HepG2 (cell line): Measurements from ENCODE around the gene TM2D3. TPM values are rescaled to one million over a fixed set of nuclear protein-coding genes. Genes with fewer than 3 reads are reported as not detected.
A peak's percentile ranks its signal among the peaks of the same experiment; 100 is the strongest.

Experiments
- HDAC1 ChIP-seq: sonication (generic); formaldehyde crosslinking; IDR thresholded peaks from 2 replicates; pipeline ENCODE4 v1.5.1; 2020; ENCODE audit warnings: mild to moderate bottlenecking, missing genetic modification reagents
- MAFK ChIP-seq, 2 experiments: IDR thresholded peaks in 1 of 2; conservative IDR thresholded peaks in 1 of 2; 2 replicates each; pipeline ENCODE4 v1.6.1; 2011; ENCODE audit warnings: improper control_type of control experiment in 2 of 2, low read length in 2 of 2
- MTA1 ChIP-seq: sonication (generic); formaldehyde crosslinking; IDR thresholded peaks from 2 replicates; pipeline ENCODE4 v1.4.0; 2020; ENCODE audit warnings: missing genetic modification reagents, mild to moderate bottlenecking, borderline replicate concordance
- PHF5A ChIP-seq: IDR thresholded peaks from one replicate; pipeline ENCODE4 v1.6.1; 2018; ENCODE audit warnings: low read depth, missing genetic modification reagents; ENCODE audit not compliant: unreplicated experiment
- POLR2G ChIP-seq: fragments of 200-400 bp; formaldehyde crosslinking; IDR thresholded peaks from 2 replicates; pipeline ENCODE4 v1.6.1; 2018; ENCODE audit warnings: mild to moderate bottlenecking, low read depth, low read length, moderate library complexity
- SUZ12 ChIP-seq: fragments of 150-350 bp; IDR thresholded peaks from 2 replicates; pipeline ENCODE4 v1.6.1; 2014; ENCODE audit warnings: low read depth, low read length
- ZFX ChIP-seq: sonication (generic); formaldehyde crosslinking; IDR thresholded peaks from 2 replicates; pipeline ENCODE4 v1.4.0; 2020; ENCODE audit warnings: mild to moderate bottlenecking, low read depth, missing genetic modification reagents, moderate library complexity
- ZNF12 ChIP-seq: sonication (generic); formaldehyde crosslinking; IDR thresholded peaks from 2 replicates; pipeline ENCODE4 v1.5.0; 2020; ENCODE audit warnings: missing genetic modification reagents
- ZNF136 ChIP-seq: sonication (generic); formaldehyde crosslinking; IDR thresholded peaks from 2 replicates; pipeline ENCODE4 v1.8.1; 2022; ENCODE audit warnings: low read depth, mild to moderate bottlenecking, moderate library complexity, missing genetic modification reagents
- ZNF138 ChIP-seq: sonication (generic); formaldehyde crosslinking; IDR thresholded peaks from 2 replicates; pipeline ENCODE4 v1.5.0; 2020; ENCODE audit warnings: mild to moderate bottlenecking, low read depth, missing genetic modification reagents
- ZNF230 ChIP-seq: sonication (generic); formaldehyde crosslinking; IDR thresholded peaks from 2 replicates; pipeline ENCODE4 v1.4.0; 2020; ENCODE audit warnings: mild to moderate bottlenecking, missing genetic modification reagents
- ZNF674 ChIP-seq: sonication (generic); formaldehyde crosslinking; IDR thresholded peaks from 2 replicates; pipeline ENCODE4 v1.5.0; 2020; ENCODE audit warnings: low read depth, mild to moderate bottlenecking, missing genetic modification reagents
- ZNF777 ChIP-seq: sonication (generic); formaldehyde crosslinking; IDR thresholded peaks from 2 replicates; pipeline ENCODE4 v1.4.0; 2020; ENCODE audit warnings: missing genetic modification reagents
- ZSCAN21 ChIP-seq: sonication (generic); formaldehyde crosslinking; IDR thresholded peaks from 2 replicates; pipeline ENCODE4 v1.8.0; 2022; ENCODE audit warnings: mild to moderate bottlenecking, missing genetic modification reagents, moderate library complexity, borderline replicate concordance
- polyA plus RNA-seq, 8 experiments: library from polyadenylated mRNA; depleted of rRNA in 3 of 8; stranded (reverse) in 7 of 8; unstranded in 1 of 8; fragments of >200 nt; fragmentation: Illumina TruSeq in 4 of 8; extraction: Trizol in 4 of 8; gene quantifications; 2 replicates each; pipeline versions ENCODE4 v1.2.1 to v1.2.3, GENCODE V29; 2011 to 2016; ENCODE audit warnings: low read depth in 4 of 8, missing spikeins in 1 of 8, mixed read lengths in 1 of 8; ENCODE audit not compliant: insufficient read depth in 1 of 8
- total RNA-seq, 5 experiments: library from RNA; depleted of rRNA; stranded (reverse); fragments of >200 nt; fragmentation: Illumina TruSeq; extraction: Trizol; gene quantifications; 2 replicates each; pipeline ENCODE4 v1.2.3, GENCODE V29; 2016; ENCODE audit warnings: low read depth in 1 of 5
- TF ChIP-seq, protein P1 (sequence below): IDR thresholded peaks from 2 replicates; pipeline ENCODE4 v1.6.1; 2012; ENCODE audit warnings: low read length, improper control_type of control experiment
- TF ChIP-seq, protein P2 (sequence below): IDR thresholded peaks from 2 replicates; pipeline ENCODE4 v1.6.1; 2012; ENCODE audit warnings: inconsistent platforms
- TF ChIP-seq, protein P3 (sequence below): sonication (generic); formaldehyde crosslinking; IDR thresholded peaks from 2 replicates; pipeline ENCODE4 v1.9.0; 2022; ENCODE audit warnings: low read depth, missing genetic modification reagents
- TF ChIP-seq, protein P4 (sequence below): sonication (generic); formaldehyde crosslinking; IDR thresholded peaks from 2 replicates; pipeline ENCODE4 v1.5.1; 2020; ENCODE audit warnings: mild to moderate bottlenecking, missing genetic modification reagents, borderline replicate concordance

TM2D3 gene
- total and polyA plus RNA-seq, 2 of the 13 experiments (the other 11 are each of a cell fraction or from before 2014, with no cell fraction given), result 31.1 to 72.7 TPM

DNA sequence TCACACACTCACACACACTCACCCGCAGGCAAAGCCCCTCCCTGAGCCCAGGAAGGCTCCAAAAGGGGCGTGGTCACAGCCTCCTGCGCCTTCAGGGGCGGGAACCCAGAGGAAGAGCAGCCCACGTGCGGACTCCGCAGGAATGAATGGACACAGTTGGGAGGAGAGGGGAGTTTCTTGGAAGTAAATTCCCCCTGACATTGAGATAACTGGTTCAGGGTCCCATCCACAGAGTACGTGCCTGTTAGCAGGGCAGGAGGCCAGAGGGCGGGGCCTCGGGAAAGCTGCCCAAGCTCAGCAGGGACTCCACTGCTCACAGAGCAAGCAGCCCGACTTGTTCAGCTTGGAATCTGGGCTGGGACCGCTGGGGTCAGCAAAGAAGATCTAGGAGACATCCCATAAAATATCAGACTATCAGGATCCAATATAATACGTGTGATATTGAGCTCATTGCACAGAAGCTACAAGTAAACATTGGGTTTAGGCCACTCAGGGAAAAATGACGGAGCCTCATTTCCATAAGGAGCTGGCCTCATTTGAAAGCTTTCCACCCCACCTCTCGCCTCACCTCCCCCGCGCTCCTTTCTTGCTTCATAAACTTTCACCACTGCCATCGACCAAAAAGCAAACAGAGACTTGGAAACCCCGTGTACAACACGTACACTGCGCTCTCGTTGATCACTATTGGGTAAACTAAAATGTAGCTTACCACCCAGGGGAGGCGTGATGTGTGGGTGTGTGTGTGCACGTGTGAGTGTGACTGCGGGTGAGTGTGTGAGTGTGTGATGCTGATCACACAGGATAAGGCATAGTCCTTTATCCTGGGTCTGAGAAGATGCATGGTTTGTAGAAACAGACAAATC is 36.0 kb downstream of the TM2D3 start (continued):
- TF ChIP-seq ZNF136 (CRISPR knock-in tag) (no peak), MAFK (conservative IDR thresholded peaks at IDR 0.05 in 1 of 2, IDR thresholded peaks at IDR 0.05 in 1 of 2; ENCODE audit: low read length in 2 of 2) (no peak), POLR2G (peak; percentile 55), SUZ12 (no peak), ZNF12 (CRISPR knock-in tag) (no peak), ZSCAN21 (CRISPR knock-in tag) (peak; percentile 34), ZNF230 (CRISPR knock-in tag) (no peak; the same call in 1 of the 2 replicates), ZFX (CRISPR knock-in tag) (no peak; the same call in 1 of the 2 replicates), ZNF138 (CRISPR knock-in tag) (no peak), MTA1 (CRISPR knock-in tag) (peak; percentile 10; the same call in 1 of the 2 replicates), HDAC1 (CRISPR knock-in tag) (peak; percentile 74), PHF5A (no peak), ZNF674 (CRISPR knock-in tag) (no peak), ZNF777 (CRISPR knock-in tag) (no peak)
- TF ChIP-seq, protein P1, sequence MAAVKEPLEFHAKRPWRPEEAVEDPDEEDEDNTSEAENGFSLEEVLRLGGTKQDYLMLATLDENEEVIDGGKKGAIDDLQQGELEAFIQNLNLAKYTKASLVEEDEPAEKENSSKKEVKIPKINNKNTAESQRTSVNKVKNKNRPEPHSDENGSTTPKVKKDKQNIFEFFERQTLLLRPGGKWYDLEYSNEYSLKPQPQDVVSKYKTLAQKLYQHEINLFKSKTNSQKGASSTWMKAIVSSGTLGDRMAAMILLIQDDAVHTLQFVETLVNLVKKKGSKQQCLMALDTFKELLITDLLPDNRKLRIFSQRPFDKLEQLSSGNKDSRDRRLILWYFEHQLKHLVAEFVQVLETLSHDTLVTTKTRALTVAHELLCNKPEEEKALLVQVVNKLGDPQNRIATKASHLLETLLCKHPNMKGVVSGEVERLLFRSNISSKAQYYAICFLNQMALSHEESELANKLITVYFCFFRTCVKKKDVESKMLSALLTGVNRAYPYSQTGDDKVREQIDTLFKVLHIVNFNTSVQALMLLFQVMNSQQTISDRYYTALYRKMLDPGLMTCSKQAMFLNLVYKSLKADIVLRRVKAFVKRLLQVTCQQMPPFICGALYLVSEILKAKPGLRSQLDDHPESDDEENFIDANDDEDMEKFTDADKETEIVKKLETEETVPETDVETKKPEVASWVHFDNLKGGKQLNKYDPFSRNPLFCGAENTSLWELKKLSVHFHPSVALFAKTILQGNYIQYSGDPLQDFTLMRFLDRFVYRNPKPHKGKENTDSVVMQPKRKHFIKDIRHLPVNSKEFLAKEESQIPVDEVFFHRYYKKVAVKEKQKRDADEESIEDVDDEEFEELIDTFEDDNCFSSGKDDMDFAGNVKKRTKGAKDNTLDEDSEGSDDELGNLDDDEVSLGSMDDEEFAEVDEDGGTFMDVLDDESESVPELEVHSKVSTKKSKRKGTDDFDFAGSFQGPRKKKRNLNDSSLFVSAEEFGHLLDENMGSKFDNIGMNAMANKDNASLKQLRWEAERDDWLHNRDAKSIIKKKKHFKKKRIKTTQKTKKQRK, result no peak
- TF ChIP-seq, protein P2, sequence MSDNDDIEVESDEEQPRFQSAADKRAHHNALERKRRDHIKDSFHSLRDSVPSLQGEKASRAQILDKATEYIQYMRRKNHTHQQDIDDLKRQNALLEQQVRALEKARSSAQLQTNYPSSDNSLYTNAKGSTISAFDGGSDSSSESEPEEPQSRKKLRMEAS, result peak; percentile 87
- TF ChIP-seq, protein P3, sequence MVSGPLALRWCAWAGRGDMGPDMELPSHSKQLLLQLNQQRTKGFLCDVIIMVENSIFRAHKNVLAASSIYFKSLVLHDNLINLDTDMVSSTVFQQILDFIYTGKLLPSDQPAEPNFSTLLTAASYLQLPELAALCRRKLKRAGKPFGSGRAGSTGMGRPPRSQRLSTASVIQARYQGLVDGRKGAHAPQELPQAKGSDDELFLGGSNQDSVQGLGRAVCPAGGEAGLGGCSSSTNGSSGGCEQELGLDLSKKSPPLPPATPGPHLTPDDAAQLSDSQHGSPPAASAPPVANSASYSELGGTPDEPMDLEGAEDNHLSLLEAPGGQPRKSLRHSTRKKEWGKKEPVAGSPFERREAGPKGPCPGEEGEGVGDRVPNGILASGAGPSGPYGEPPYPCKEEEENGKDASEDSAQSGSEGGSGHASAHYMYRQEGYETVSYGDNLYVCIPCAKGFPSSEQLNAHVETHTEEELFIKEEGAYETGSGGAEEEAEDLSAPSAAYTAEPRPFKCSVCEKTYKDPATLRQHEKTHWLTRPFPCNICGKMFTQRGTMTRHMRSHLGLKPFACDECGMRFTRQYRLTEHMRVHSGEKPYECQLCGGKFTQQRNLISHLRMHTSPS (CRISPR knock-in tag), result no peak
- TF ChIP-seq, protein P4, sequence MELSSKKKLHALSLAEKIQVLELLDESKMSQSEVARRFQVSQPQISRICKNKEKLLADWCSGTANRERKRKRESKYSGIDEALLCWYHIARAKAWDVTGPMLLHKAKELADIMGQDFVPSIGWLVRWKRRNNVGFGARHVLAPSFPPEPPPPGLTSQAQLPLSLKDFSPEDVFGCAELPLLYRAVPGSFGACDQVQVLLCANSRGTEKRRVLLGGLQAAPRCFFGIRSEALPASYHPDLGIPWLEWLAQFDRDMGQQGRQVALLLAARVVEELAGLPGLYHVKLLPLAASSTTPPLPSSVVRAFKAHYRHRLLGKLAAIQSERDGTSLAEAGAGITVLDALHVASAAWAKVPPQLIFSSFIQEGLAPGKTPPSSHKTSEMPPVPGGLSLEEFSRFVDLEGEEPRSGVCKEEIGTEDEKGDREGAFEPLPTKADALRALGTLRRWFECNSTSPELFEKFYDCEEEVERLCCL (CRISPR knock-in tag), result no peak; the same call in 1 of the 2 replicates
